ENCODE results near the gene TMEM92. TPM values are rescaled to one million over a fixed set of nuclear protein-coding genes. Genes with fewer than 3 reads are reported as not detected.

TMEM92 gene
- 1 to 10 TPM in 1 of 4 donors, not detected in 3; 3.1 TPM for total RNA-seq

- H3K4me3 ChIP-seq (ENCODE audit: low read depth, poor library complexity, severe bottlenecking): no peak within 1 kb of the TSS
- no peak for DNase-seq (ENCODE audit: low spot score in 2 of 2)
- intact Hi-C loops (cut with DNase I; ENCODE audit: low total_unique reads): no loop called here
- TF ChIP-seq CTCF (IDR thresholded peaks at IDR 0.05) (no peak), POLR2A (IDR thresholded peaks at IDR 0.05) (no peak)
- 31 to 38% methylated on average over 23 of the region's 23 CpGs for WGBS, 2 donors
These were observed at the start of gene TMEM92 for GRCh38 chr17:50274142-50274896. TMEM92 (plus strand) TSS chr17:50274466; CDS start chr17:50274502, 36 bp downstream.

GRCh38 chr17:50225701-50226240 lies 48.5 kb upstream of the TMEM92 start:
- TF ChIP-seq CTCF (IDR thresholded peaks at IDR 0.05) (no peak), POLR2A (IDR thresholded peaks at IDR 0.05) (no peak)
- no peak for DNase-seq (ENCODE audit: low spot score in 2 of 2)
- H3K4me3 ChIP-seq (ENCODE audit: low read depth, poor library complexity, severe bottlenecking): no peak overlapping the region
- 58 to 87% methylated on average over 3 of the region's 3 CpGs for WGBS, 2 donors
- intact Hi-C loops (cut with DNase I; ENCODE audit: low total_unique reads): no loop called here

GRCh38 chr17:50234581-50234980 lies 39.7 kb upstream of the TMEM92 start:
- TF ChIP-seq POLR2A (IDR thresholded peaks at IDR 0.05): no peak

GRCh38 chr17:50237901-50238300 lies 36.4 kb upstream of the TMEM92 start:
- TF ChIP-seq POLR2A (IDR thresholded peaks at IDR 0.05): no peak
- no peak for TF ChIP-seq CTCF (IDR thresholded peaks at IDR 0.05)
- H3K4me3 ChIP-seq (ENCODE audit: low read depth, poor library complexity, severe bottlenecking): no peak overlapping the region
- 25 to 27% methylated on average over 2 of the region's 2 CpGs for WGBS, 2 donors
- no peak for DNase-seq (ENCODE audit: low spot score in 2 of 2)
- intact Hi-C loops (cut with DNase I; ENCODE audit: low total_unique reads): no loop called here

More at GRCh38 chr17:50234581-50234980, 39.7 kb upstream of the TMEM92 start:
- intact Hi-C loops (cut with DNase I; ENCODE audit: low total_unique reads): no loop called here
- no peak for DNase-seq (ENCODE audit: low spot score in 2 of 2)
- no peak overlapping the region for H3K4me3 ChIP-seq (ENCODE audit: low read depth, poor library complexity, severe bottlenecking)

DNA sequence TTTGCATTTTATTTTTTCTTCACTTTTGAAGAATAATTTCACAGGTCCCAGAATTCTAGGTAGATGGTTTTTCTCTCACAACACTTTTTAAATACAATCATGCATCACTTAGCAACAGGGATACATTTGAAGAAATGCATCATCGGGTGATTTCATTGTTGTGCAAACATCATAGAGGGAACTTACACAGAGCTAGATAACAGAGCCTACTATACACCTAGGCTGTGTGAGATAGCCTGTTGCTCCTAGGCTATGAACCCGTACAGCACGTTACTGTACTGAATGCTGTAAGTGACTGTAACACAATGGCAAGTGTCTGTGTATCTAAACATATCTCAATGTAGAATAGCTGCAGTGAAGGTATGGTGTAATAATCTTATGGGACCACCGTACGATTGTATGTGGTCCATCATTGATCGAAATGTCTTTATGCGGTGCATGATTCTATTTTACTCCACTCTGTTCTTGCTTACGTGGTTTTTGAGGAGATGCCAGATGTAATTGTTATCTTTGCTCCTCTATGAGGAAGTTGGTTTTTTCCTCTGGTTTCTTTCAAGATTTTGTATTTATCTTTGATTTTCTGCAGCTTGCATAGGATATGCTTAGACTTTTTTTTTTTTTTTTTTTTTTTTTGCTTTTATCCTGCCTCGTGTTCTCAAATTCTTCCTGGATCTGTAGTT lies 35.5 kb upstream of the TMEM92 start:
- no peak for DNase-seq (ENCODE audit: low spot score in 2 of 2)
- 58 to 60% methylated on average over 9 of the region's 9 CpGs for WGBS, 2 donors
- H3K4me3 ChIP-seq (ENCODE audit: low read depth, poor library complexity, severe bottlenecking): no peak overlapping the region
- intact Hi-C loops (cut with DNase I; ENCODE audit: low total_unique reads): no loop called here
- TF ChIP-seq POLR2A (IDR thresholded peaks at IDR 0.05) (no peak), CTCF (IDR thresholded peaks at IDR 0.05) (no peak)

DNA sequence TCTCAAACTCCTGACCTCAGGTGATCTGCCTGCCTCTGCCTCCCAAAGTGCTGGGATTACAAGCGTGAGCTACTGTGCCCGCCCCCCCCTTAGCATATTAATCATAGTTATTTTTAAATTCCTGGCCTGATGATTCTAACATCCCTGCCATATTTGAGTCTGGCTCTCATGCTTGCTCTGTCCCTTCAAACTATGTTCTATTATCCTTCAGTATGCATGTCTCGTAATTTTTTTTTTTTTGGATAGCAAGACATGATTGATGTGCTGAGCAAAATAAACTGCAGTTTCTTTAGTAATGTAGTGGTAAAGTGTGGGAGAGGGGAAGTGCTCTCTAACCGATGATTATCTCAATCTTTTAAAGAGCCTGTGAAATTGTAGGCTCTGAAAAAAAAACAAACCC lies 34.3 kb upstream of the TMEM92 start:
- 41% methylated on average over 4 of the region's 4 CpGs for WGBS, 2 donors
- no peak overlapping the region for H3K4me3 ChIP-seq (ENCODE audit: low read depth, poor library complexity, severe bottlenecking)

More for the DNA sequence above, 34.3 kb upstream of the TMEM92 start:
- no peak for DNase-seq (ENCODE audit: low spot score in 2 of 2)
- intact Hi-C loops (cut with DNase I; ENCODE audit: low total_unique reads): no loop called here
- TF ChIP-seq POLR2A (IDR thresholded peaks at IDR 0.05) (no peak), CTCF (IDR thresholded peaks at IDR 0.05) (no peak)
